ENCODE data around the gene BBX.

Gene BBX

GRCh38 chr3:107810171-107811071 lies 287.7 kb downstream of the BBX start:
- TF ChIP-seq FOXP2 (optimal IDR thresholded peaks at IDR 0.05; ENCODE audit: borderline replicate concordance, extremely low read depth, extremely low read length, insufficient read depth): no peak
- TF ChIP-seq SIN3A (IDR thresholded peaks at IDR 0.05; ENCODE audit: borderline replicate concordance, insufficient read depth, low read length): no peak
- no peak for TF ChIP-seq REST (IDR thresholded peaks at IDR 0.05; ENCODE audit: insufficient read depth in 1 of 2, low read depth in 2 of 2, low read length in 2 of 2)
- no peak for TF ChIP-seq TAF1 (IDR thresholded peaks at IDR 0.05; ENCODE audit: borderline replicate concordance, insufficient read depth, low read length)
- TF ChIP-seq POLR2AphosphoS5 (IDR thresholded peaks at IDR 0.05; ENCODE audit: low read depth, low read length): no peak

GRCh38 chr3:107813026-107813425 lies 290.3 kb downstream of the BBX start:
- TF ChIP-seq TAF1 (IDR thresholded peaks at IDR 0.05; ENCODE audit: borderline replicate concordance, insufficient read depth, low read length) (no peak), REST (IDR thresholded peaks at IDR 0.05; ENCODE audit: insufficient read depth in 1 of 2, low read depth in 2 of 2, low read length in 2 of 2) (no peak), POLR2AphosphoS5 (IDR thresholded peaks at IDR 0.05; ENCODE audit: low read depth, low read length) (no peak), SIN3A (IDR thresholded peaks at IDR 0.05; ENCODE audit: borderline replicate concordance, insufficient read depth, low read length) (no peak)

GRCh38 chr3:107816107-107816506 lies 293.3 kb downstream of the BBX start:
- TF ChIP-seq TAF1 (IDR thresholded peaks at IDR 0.05; ENCODE audit: borderline replicate concordance, insufficient read depth, low read length) (no peak), POLR2AphosphoS5 (IDR thresholded peaks at IDR 0.05; ENCODE audit: low read depth, low read length) (no peak), FOXP2 (optimal IDR thresholded peaks at IDR 0.05; ENCODE audit: borderline replicate concordance, extremely low read depth, extremely low read length, insufficient read depth) (no peak), REST (IDR thresholded peaks at IDR 0.05; ENCODE audit: insufficient read depth in 1 of 2, low read depth in 2 of 2, low read length in 2 of 2) (no peak), SIN3A (IDR thresholded peaks at IDR 0.05; ENCODE audit: borderline replicate concordance, insufficient read depth, low read length) (no peak)

GRCh38 chr3:107817076-107817475 lies 294.3 kb downstream of the BBX start:
- TF ChIP-seq FOXP2 (optimal IDR thresholded peaks at IDR 0.05; ENCODE audit: borderline replicate concordance, extremely low read depth, extremely low read length, insufficient read depth) (no peak), SIN3A (IDR thresholded peaks at IDR 0.05; ENCODE audit: borderline replicate concordance, insufficient read depth, low read length) (no peak), TAF1 (IDR thresholded peaks at IDR 0.05; ENCODE audit: borderline replicate concordance, insufficient read depth, low read length) (no peak), POLR2AphosphoS5 (IDR thresholded peaks at IDR 0.05; ENCODE audit: low read depth, low read length) (no peak), REST (IDR thresholded peaks at IDR 0.05; ENCODE audit: insufficient read depth in 1 of 2, low read depth in 2 of 2, low read length in 2 of 2) (no peak)

Data from PFSK-1 (cell line).